NOMO-1 treated with dmso at 0.1 percent for 144 hours (cell line): Measurements from ENCODE around the gene BORCS6.
"Not testable (repeated sequence)": the region's sequence is repeated elsewhere in the genome, so short reads cannot be mapped to it uniquely, and the experiment has no call there.

Source experiments
- DNase-seq: peaks from one replicate; lab custom pipeline; 2025; ENCODE audit not compliant: unreplicated experiment; lab: John Stamatoyannopoulos, UW

Gene BORCS6

DNA sequence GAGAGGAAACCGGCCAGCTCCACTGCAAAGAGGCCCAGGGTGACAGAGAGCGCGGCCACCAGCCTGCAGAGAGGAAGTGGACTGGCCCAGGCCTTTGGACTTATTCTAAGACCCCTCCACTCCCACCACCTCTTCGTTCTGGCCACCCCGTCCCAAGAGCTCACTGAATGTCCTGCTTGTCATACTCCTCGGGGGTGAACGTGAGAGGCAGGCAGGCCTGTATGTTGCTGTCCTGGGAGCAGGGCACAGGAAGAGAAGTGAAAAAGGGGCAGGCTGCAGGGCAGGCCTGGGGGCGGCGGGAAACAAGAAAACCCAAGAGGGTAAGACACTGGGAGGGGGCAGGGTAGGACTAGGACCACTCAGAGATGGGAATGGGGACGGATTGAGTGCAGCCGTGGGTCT is 14.2 kb downstream of the BORCS6 start:
- DNase-seq = no peak

DNA sequence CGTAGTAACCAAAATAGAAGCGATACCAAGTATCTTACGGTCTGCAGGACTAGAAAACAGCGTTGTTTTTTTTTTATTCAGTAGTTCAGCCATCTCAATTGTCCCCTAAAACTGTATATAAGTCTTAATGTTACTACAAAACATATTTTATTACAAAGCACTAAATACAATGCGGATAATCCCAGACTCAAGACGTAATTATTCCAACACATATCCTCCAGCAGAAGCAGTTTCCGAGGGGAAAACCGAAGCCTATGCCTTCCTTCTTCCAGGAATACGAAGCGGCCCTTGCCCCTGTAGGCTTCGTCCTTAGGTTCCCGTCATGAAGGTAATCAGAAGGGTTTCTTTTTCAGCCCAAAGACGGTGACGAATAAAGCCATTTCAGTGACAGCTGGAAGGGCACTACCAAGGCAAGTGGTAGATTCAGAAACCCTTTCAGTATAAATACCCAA is 16.1 kb downstream of the BORCS6 start:
- no peak for DNase-seq

DNA sequence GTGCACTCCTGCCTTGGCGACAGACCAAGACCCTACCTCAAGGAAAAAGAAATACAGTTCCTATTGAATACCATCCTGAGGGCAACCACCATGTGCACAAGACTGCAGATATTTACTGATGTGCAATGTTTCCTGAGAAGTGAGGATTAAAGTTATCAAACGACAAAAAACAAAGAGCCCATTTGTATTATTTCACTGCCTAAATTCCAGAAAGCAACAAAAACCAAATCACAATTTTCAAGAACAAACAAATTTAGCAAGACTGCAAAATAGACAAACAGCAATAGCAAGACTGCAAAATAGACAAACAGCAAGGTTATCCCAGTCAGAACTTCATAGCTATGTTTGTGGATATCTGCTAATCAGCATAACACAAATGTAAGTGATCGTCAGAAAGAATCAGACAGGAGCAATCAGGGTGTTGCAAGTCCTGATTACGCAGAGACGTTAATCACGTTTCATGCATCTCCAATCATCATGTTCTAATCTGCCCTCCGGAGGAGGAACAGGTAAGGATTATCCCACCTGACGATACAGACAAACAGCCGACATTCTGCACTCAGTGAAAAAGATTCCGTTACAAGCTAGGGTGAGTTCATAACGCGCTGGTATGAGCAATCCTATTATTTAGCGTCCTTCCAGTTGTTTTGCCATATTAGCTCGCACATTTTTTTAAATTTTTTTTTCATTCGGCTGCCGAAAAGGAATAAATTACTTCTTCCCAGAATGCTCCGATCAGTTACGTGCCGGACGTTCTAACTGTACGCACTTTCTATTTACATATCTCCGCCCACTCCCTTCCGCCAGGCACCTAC is 16.7 kb downstream of the BORCS6 start:
- DNase-seq = peak; percentile 86

DNA sequence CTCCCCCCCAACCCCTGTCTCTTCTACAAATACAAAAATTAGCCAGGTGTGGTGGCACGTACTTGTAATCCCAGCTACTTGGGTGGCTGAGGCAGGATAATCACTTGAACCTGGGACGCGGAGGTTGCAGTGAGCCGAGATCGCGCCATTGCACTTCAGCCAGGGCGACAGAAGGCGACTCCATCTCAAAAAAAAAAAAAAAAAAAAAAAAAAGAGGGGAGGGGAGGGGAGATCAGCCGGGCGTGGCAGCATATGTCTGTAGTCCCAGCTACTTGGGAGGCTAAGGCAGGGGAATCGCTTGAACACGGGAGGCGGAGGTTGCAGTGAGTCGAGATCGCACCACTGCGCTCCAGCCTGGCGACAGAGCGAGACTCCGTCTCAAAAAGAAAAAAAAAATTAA is 19.8 kb downstream of the BORCS6 start:
- not testable (repeated sequence) for DNase-seq

DNA sequence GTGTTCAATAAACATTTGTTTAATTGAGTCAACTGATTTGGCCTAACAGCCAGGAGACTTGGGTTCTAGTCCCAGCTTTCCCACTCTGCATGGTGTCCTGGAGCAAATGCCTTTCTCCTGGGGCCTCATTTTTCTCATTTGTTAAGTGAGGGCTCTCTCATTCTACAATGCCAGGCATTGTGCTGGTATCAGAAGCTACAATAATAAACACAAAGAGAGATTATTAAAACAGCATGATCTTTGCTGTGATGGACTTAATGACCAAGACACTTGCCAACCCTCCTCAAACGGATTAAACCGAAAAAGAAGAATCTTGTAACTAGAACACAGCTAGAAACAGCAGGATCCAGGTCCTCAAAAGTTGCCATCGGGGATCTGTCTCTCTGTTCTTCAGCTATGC is 22.5 kb downstream of the BORCS6 start:
- DNase-seq = no peak

DNA sequence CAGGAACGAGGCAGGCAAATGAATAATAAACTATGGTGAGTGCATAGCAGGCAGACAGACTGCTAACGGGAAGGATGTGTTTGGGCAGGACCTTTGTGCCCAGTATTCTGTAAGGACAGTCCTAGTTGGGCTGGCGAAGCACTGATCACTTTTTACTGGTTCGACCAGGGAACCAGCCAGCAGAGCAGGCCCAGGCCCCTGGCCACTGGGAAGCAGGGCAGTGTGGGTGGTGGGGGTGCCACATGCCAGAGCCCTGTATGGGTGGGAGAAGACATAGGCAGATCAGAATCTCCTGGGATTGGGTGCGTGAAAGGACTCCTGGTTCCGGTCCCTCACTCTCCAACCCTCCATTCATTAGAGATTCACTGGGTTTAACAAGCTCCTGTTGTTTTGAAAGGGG is 23.2 kb downstream of the BORCS6 start:
- DNase-seq = no peak

DNA sequence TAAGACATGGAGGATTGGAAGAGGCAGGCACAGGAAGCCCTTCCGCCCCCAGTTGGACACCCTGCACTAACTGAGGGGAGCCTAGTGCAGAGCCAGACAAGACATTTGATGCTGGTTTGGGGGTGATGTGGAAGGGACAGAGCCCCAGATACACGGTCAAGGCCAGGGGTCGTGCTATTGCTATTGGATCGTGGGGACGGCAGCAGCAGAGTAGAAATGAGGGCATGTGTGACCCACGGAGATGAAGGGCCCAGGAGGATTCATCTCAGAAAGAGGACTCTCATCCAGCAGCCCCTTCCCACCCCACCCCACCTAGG is 25.2 kb downstream of the BORCS6 start:
- DNase-seq = no peak

DNA sequence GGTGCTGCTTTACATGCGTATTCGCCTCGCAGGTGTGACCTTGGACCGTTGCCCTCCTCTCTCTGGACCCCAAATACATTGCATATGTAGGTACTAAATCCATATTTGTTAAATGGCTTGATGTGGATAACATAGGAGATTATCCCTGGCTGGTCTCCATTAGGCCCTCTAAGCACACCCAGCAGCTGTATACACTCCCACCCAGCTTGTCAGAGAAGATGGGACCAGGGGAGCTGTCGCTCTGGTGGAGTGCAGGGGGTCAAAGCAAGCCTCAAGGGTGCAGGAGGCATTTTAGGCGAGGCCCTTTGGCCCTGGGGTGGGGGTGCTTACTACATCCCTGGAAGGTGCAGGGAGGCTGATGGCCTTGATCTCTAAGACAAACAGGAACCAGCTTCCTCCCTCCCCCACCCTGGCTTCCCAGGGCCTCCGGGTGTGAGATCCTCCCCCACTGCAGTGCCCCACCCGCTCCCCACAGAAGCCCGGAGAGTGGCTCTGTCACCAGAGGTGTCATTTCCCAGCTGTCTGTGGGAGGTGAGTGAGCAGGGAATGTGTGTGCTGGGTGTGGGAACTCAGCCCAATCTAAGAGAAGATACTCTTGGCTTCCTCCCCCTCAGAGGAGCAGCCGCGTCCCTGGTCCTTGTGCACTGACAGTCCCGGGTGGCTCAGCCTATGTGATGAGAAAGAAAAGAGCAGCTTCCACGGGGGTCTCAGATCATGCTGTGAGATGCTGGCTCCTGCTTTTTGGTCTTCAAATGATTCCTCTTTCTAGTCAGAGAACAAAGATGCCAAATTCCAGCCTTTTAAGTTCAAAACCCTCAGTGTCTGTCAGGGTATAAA is 25.8 kb downstream of the BORCS6 start:
- peak; percentile 31 for DNase-seq

DNA sequence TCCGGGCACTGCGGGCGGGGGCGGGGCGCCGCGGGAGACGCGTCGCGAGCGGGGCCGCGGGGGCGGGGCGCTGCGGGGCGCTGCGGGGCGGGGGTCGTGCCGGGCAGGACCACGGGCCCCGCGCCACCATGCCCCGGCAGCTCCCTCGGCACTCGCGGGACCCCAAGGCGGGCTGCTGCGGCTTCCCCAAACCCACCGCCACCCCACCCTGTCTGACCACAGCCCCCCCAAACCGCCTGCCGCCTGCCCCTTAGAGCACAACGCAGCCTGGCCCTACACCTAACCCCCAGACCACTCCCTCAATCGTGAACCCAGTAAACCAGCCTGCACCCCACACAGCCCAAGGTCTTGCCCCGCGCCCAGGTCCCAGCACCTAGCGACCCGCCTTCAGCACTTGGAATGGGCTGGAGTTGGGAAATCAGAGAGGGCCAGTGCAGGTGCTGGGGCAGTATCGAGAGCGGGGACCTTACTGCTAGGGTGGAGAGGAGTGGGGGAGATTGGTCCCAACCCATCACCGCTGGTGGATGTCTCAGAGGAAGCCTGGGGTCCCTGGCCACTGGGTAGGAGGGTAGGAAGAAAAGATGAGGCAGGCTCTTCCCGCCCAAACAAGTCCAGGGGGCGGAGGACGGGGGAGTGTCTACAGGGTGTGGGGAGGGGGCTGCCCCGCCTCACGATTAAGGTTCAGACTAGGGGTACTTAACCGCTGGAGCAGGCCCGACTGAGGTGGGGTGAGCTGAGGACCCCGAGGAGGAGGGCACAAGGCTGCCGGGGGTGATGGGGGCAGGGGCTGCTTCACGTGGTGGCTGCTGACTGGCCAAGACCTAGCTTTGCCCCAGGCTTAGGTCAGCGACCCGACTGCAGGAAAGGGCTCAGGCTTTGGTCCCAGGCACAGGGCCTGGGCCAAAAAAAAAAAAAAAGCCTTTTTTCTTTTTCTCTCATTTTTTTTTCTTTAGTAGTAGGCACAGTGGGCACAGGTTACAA is 26.7 kb downstream of the BORCS6 start:
- no peak for DNase-seq

DNA sequence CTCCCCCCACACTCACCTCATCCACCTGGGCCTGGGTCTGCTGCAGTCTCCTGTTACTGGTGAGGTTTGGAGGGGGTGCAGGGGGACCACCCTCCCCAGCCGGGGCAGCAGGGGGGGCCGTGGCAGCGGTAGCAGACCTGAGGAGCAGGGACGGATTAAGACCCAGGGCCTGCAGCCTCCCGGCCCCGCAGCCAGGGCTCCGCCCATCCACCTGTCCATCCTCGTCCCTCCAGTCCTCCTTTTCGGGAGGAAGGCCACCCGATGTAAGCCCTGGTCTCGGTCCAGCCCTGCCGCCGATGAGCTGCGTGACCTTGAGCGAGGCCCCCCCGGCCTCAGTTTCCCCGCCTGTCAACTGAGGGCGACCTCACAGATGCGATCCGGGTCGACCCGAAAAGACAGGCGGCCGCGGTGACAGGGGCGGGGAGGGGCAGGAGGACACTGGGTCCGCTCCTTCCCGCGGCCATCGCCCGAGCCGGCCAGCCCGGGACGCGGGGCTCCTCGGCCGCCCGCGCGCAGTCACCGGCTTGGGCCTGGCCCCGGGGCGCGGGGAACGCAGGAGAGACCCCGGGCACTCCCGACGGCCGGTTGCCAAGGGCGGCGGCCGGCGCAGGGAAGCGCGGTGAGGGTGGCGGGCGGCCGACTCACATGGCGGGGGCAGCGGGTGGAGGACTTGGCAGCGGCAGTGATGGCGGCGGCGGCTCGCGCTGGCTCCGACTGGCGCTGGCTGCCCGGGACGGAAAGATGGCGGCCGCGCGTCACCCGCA is 27.6 kb downstream of the BORCS6 start, which contains the start of gene VAMP2:
TSS of gene VAMP2 (minus strand) at position 716 of the 764 bp plus-strand sequence. CDS start at position 647, 69 bp downstream.
- DNase-seq = peak; percentile 22

DNA sequence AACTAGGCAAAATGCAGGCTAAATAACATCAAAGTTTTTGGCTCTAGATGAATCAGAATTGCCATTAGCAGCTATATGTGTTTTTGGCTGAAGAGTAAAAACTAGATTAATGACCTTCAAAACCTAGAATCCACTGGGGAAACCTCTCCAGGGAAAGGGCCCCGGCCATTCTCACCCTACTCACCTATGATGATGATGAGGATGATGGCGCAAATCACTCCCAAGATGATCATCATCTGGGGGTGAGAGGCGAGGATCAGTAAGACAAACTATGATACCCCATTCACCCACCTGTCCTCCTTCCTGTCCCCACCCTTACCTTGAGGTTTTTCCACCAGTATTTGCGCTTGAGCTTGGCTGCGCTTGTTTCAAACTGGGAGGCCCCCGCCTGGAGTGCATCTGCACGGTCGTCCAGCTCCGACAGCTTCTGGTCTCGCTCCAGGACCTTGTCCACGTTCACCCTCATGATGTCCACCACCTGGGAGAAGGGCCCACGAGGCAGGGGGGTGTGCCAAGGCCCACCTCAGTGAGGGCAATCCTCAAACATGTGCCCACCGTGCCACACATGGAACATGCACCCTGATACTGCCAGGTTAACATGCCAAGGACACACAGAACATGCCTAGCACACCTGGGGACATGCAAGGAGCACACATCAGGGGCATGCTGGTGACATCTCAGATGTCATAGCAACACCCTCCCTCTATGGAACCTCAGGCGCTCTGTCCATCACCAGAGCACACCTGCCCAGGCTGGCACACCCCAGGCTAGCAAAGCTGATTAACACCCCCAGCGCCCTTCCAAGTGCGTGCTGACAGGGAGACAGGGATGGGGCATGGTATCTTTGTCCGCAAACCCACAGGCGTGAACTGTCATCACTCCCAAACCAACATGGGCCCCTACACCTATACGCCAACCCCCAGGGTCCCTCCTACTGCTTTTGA is 28.4 kb downstream of the BORCS6 start:
- DNase-seq = no peak

DNA sequence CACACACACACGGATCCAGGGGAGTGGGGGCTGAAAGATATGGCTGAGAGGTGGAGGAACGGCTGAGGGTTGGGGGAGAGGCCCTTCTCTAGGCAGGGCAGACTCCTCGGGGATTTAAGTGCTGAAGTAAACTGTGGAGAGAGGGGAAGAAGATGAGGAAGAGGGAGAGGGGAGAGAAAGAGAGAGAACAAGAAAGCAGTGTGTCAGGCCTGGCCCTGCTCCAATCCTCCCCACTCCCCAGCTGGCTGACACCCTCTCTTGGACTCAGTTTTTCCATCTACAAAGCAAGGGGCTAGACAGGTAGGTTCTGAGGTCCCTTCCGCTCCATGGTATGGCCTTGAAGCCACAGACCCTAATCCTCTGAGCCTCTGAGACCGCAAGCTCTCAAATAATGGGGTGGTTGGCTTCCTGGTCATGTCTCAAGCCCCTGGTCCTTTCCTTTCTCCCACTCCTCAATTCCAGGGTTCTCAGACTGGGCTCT is 29.2 kb downstream of the BORCS6 start:
- no peak for DNase-seq

DNA sequence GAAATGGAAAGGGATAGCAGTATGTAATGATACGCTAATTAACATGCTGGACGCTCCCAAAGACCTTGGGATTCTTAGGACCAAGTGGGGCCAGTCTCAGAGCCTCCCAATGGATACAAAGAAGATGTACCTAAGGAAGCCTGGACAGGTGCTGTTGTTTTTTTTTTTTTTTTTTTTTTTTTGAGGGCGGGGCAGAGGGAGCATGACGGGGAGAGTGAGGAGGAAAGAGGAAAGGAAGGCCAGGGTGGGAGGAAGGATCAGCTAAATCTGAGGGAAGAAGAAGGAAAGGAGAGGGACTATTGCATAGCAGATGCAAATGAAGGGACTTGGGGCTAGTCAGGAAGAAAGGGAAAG is 29.8 kb downstream of the BORCS6 start:
- no peak for DNase-seq

DNA sequence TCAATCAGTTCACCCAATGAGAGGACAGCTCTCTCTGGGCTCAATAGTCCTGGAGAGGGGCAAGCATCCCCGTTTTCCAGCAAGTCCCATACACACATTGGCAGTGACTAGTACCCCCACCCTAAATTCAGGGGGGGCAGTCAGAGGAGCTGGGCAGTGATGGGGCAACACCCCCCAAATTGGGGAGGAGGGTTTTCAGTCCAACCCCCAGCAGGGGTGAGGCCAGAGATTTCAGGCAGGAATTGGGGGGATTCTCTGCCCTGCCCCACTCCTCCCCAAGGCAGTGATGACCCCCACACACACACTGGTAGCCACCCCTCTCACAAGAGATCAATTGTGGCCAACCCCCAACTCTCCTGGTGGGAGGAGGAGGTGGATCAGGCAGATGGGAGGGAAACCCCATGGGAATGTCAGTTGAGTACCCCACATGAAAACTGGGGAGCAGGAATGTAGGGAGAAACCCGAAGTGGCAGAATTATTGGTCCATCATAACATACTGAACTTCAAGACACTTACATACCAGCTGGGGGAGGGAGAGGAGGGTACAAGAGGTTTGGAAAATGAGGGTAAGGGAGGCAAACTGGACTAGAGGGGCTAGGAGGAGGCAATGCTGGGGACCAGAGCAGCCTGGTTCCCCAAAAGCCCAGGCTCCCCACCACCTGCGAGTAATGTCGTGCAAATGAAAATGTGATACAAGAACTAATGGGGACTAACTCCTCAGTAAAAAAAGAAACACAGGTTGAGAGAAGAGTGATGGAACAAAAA is 30.3 kb downstream of the BORCS6 start:
- no peak for DNase-seq

DNA sequence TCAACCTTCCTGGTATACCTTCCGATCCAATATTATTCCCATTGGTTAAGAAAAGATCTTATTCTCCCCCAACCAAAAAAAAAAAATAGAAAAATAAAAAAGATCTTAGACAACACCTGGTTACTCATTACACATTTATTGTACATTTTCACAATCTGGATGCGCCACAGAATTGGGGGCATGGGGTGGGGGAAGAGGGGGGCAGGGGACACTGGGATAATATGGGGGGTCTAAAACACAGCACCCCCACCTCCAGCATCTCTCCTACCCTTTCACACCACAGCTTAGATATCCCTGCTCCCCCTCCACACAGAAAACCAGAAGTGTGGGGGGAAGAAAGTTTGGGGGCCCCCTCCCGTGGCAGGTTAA is 31.0 kb downstream of the BORCS6 start:
- DNase-seq = no peak

DNA sequence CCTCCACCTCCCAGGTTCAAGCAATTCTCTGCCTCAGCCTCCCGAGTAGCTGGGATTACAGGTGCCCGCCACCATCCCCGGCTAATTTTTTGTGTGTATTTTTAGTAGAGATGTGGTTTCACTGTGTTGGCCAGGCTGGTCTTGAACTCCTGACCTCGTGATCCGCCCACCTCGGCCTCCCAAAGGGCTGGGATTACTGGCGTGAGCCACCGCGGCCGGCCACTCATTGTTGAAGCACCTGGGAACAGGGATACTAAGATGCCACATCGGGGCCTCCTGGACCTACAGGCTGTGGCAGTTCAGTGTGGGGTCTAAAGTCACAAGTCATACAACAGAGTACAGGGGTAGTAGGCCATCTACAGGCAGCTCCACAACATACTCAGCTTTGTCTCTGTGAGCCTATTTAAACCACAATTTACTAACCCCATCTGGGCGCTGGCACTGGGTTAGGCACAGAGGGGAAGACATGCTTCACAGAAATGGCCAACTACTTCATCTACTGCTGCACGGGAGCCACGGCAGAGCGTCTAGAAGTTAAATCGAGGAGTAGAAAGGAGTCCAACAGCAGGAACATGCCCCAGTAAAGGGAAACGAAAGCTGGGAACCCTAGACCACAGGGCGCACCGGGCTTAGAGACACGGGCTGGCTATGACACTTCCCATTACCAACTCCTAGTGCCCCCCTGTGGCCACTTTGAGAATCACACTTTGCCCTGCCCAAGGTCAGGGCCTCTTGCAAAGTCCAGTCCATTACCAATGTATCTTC is 31.5 kb downstream of the BORCS6 start:
- DNase-seq = peak; percentile 81

DNA sequence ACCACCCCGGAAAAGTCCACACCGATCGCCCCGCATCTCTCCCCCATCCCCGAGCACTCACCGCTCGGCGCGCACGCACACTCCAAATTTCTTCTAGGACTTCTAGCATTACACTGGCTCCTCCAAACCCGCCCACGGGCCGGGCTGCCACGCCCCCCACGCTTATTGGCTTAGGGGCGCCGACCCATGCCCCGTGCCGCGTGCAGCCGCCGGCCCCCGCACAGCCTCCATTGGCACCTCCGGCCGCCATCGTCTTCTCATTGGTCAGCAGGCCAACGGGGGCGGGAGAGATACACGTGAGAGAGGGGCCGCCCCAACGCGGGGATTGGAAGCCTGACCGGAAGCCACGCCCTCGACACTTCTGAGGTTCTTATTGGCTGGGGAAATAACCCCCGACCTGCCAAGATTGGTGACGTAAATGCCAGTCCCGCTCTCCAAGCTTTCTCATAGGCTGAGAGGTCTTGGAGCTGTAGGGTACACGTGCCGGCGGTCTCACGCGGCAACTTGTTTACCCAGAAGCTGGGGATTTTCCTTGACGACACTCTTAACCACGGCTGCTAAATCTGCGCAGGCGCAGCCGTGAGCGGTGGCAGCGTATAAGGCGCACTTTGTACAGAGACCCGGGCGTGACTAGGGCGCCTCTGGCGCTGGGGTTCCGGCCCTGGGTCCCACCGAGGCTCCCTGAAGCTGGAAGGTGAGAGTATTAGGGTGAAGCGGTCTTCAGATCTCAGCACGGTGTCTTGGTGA is 33.6 kb downstream of the BORCS6 start:
- peak; percentile 100 for DNase-seq
